Small intestine (tissue), 7 donors: ENCODE measurements around the gene CLASP1. TPM values are rescaled to one million over a fixed set of nuclear protein-coding genes. Genes with fewer than 3 reads are reported as not detected.

ENCODE experiments used
- DNase-seq, 2 donors: peaks; one replicate each; pipeline versions ENCODE4 v3.0.0 to v3.0.0-alpha.2; 2013
- FAIRE-seq: peaks from 2 replicates; lab custom pipeline; 2012; peaks lifted over from hg19 to GRCh38; lab: Jason Lieb, UNC
- H3K27ac ChIP-seq, 3 donors: one replicate each; pipeline ENCODE4 v1.5.1; 2013; ENCODE audit warnings: low read length in 2 of 3, mild to moderate bottlenecking in 2 of 3, control low read depth in 1 of 3, inconsistent platforms in 1 of 3, low read depth in 1 of 3, moderate library complexity in 1 of 3
- H3K27me3 ChIP-seq, 3 donors: one replicate each; pipeline ENCODE4 v1.6.1; 2013; ENCODE audit warnings: low read length in 3 of 3, inconsistent platforms in 1 of 3; ENCODE audit not compliant: control insufficient read depth in 3 of 3, insufficient read depth in 3 of 3
- H3K36me3 ChIP-seq, 3 donors: one replicate each; pipeline ENCODE4 v1.6.1; 2013; ENCODE audit warnings: low read length in 3 of 3, inconsistent platforms in 1 of 3, low read depth in 1 of 3, mild to moderate bottlenecking in 1 of 3, moderate library complexity in 1 of 3; ENCODE audit not compliant: control insufficient read depth in 3 of 3, insufficient read depth in 2 of 3
- H3K4me1 ChIP-seq, 3 donors: one replicate each; pipeline ENCODE4 v1.6.1; 2013; ENCODE audit warnings: low read length in 2 of 3, inconsistent platforms in 1 of 3, low read depth in 1 of 3, mild to moderate bottlenecking in 1 of 3, moderate library complexity in 1 of 3; ENCODE audit not compliant: control insufficient read depth in 3 of 3, insufficient read depth in 2 of 3
- H3K4me3 ChIP-seq, 3 donors: one replicate each; pipeline ENCODE4 v1.5.1; 2013; ENCODE audit warnings: low read length in 3 of 3, control low read depth in 1 of 3, inconsistent platforms in 1 of 3, low read depth in 1 of 3, mild to moderate bottlenecking in 1 of 3, moderate library complexity in 1 of 3
- H3K9me3 ChIP-seq, 2 donors: one replicate each; pipeline ENCODE4 v1.6.1; 2013; ENCODE audit warnings: low read depth in 1 of 2, low read length in 1 of 2; ENCODE audit not compliant: control insufficient read depth in 2 of 2, insufficient read depth in 1 of 2
- WGBS, 3 donors: extraction: QIAGEN DNeasy Blood & Tissue Kit; methylation state at CpG; one replicate each; pipeline ENCODE4 v1.1.7; 2013; 5-methylcytosine and 5-hydroxymethylcytosine counted together
- polyA plus RNA-seq, 4 donors: library from polyadenylated mRNA; stranded (reverse) in 3 of 4; unstranded in 1 of 4; fragments of 200-250 nt in 3 of 4; fragments of 120-200 nt in 1 of 4; gene quantifications; one replicate each; pipeline versions ENCODE4 v1.2.1 to v1.2.3, GENCODE V29; 2013
- donor health status: healthy with polysubstance abuse.
- donor health status: control.
- donor health status: control.
- donor health status: Bipolar disorder and iron deficiency.
- donor health status: healthy.

CLASP1 gene
- polyA plus RNA-seq, 4 donors: 3.5 to 24.1 (median 8.6) TPM

GRCh38 chr2:121427187-121427689 lies 222.0 kb downstream of the CLASP1 start:
- FAIRE-seq: no peak
- WGBS, 3 donors: 90 to 94% (median 91%) methylated on average over 2 of the region's 2 CpGs
- H3K36me3 ChIP-seq: peaks cover 5 to 18% (median 14%) of the 10 kb centered on the region in 3 donors

GRCh38 chr2:121420486-121420885 lies 228.8 kb downstream of the CLASP1 start:
- peaks cover 4 to 21% (median 16%) of the 10 kb centered on the region in 3 donors for H3K36me3 ChIP-seq
- no peak for FAIRE-seq

More at GRCh38 chr2:121427187-121427689, 222.0 kb downstream of the CLASP1 start:
- H3K9me3 ChIP-seq: no peaks in the 10 kb centered on the region
- H3K4me3 ChIP-seq: no peak overlapping the region
- H3K4me1 ChIP-seq: no peaks in the 10 kb centered on the region
- no peaks in the 10 kb centered on the region for H3K27me3 ChIP-seq
- no peak overlapping the region for H3K27ac ChIP-seq
- no peak for DNase-seq

DNA sequence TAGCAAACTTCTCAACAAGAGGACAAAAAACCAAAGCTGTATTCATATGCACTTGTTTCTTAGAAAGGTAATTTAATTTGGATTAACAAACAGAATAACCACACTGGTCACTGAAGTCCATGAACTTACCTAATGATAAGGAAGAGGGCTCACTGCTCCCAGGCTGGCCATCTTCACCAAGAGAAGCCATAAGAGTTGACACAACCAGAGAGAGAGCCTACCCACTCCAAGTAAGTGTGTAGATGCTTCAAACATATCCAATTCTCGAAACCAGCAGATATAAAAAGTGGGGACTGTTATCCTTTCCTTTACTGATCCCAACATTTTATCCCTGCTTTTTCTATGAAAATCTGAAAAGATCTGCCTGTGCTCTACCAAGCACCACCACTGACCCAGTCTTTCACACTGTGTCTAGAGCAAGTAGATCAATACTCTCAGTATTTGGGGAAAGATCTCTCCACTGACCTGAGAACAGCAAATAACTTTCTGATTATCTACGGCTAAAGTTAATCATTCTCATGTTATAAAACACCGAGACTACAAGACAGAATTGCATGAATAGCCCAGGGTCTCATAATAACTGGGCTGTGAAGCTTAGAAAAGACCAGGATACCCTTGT lies 230.1 kb downstream of the CLASP1 start:
- WGBS, 3 donors: 61 to 71% (median 65%) methylated on average over 3 of the region's 3 CpGs
- FAIRE-seq: no peak
- Histone ChIP-seq H3K27ac (no peak overlapping the region), H3K27me3 (no peaks in the 10 kb centered on the region), H3K4me3 (no peak overlapping the region), H3K4me1 (peaks cover 0 to 2% (median 0%) of the 10 kb centered on the region in 3 donors), H3K36me3 (peaks cover 4 to 24% (median 14%) of the 10 kb centered on the region in 3 donors), H3K9me3 (no peaks in the 10 kb centered on the region)
- DNase-seq: no peak

More at GRCh38 chr2:121420486-121420885, 228.8 kb downstream of the CLASP1 start:
- WGBS, 3 donors: 95 to 96% (median 95%) methylated on average over 5 of the region's 5 CpGs
- no peaks in the 10 kb centered on the region for H3K9me3 ChIP-seq
- H3K27me3 ChIP-seq: no peaks in the 10 kb centered on the region
- H3K27ac ChIP-seq: no peak overlapping the region
- peaks cover 0 to 2% (median 0%) of the 10 kb centered on the region in 3 donors for H3K4me1 ChIP-seq
- no peak overlapping the region for H3K4me3 ChIP-seq
- no peak for DNase-seq

DNA sequence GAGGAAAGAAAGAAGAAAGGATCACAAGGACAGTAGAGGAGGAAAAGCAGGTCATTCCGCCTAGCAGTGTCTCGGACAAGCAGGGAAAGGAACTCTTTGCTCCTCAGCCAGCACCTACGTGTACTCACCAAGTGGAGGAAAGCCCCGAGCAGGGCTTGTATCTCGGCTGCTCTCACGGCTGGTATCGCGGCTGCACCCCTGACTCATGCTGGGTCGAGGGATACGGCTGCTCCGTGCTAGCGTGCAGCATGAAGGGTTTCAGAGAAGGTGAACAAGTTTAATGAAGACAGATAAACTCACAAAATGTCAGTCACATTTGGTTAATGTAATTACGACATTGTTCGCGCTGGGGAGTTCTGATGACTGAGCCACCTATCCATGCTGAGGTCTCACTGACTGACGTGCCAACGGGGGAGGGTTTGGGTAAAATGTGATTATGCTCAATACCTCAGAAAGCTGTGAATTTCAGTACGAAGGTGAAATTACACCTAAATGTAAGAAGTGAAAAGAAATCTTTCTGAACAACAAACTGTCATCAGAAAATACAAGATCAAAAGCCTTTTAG lies 230.7 kb downstream of the CLASP1 start:
- Histone ChIP-seq H3K9me3 (no peaks in the 10 kb centered on the region), H3K36me3 (peaks cover 4 to 24% (median 11%) of the 10 kb centered on the region in 3 donors), H3K27ac (no peak overlapping the region), H3K4me1 (peaks cover 0 to 2% (median 0%) of the 10 kb centered on the region in 3 donors), H3K27me3 (no peaks in the 10 kb centered on the region), H3K4me3 (no peak overlapping the region)
- DNase-seq (no peak), FAIRE-seq (no peak)
- WGBS, 3 donors: 95 to 98% (median 96%) methylated on average over 18 of the region's 18 CpGs

DNA sequence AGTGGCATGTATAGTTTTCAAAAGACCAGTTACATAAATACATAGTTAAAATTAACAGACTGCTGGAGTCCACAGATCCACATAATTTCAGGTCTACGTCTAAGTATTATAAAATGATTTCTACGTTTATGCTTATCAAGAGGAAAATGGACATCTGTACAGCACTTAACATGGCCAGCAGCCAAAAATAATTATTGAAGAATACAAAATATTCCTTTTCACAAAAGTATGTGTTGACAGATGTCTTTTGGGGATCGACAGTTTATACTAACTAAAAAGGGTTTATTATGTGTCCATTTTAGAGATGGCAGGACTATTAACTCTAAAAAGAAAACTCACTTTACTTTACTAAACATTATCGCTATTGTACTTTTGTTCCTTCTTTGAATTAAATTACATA lies 231.4 kb downstream of the CLASP1 start:
- H3K27ac ChIP-seq: no peak overlapping the region

DNA sequence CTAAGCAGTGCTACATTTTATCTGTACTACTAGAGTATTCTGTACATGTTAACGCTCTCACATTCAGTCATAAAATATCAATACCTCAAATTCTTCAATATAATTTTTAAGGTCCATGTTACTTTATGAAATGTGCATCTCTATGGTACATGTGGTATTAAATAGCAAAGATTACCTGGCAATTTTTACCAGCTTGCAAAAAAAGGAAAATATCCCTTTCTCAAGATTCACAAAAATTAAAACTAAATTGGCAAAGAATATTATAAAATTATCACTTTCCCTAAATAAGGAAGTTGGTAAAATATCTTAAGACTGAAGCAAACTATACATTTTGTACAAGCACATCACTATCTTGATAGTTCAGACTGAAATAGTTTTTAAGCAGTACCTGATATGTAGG lies 233.5 kb downstream of the CLASP1 start:
- H3K27me3 ChIP-seq: no peaks in the 10 kb centered on the region
- H3K27ac ChIP-seq: no peak overlapping the region
- H3K4me1 ChIP-seq: peaks cover 0 to 2% (median 0%) of the 10 kb centered on the region in 3 donors
- no peak for DNase-seq
- H3K4me3 ChIP-seq: no peak overlapping the region
- H3K9me3 ChIP-seq: no peaks in the 10 kb centered on the region
- FAIRE-seq: no peak
- peaks cover 4 to 21% (median 6%) of the 10 kb centered on the region in 3 donors for H3K36me3 ChIP-seq
- 95 to 97% (median 96%) methylated on average over 1 of the region's 1 CpG for WGBS, 3 donors

More for the DNA sequence above, 231.4 kb downstream of the CLASP1 start:
- Histone ChIP-seq H3K4me3 (no peak overlapping the region), H3K36me3 (peaks cover 4 to 26% (median 11%) of the 10 kb centered on the region in 3 donors), H3K9me3 (no peaks in the 10 kb centered on the region), H3K4me1 (peaks cover 0 to 2% (median 0%) of the 10 kb centered on the region in 3 donors), H3K27me3 (no peaks in the 10 kb centered on the region)
- no peak for DNase-seq
- 65 to 76% (median 66%) methylated on average over 4 of the region's 4 CpGs for WGBS, 3 donors
- FAIRE-seq: no peak

DNA sequence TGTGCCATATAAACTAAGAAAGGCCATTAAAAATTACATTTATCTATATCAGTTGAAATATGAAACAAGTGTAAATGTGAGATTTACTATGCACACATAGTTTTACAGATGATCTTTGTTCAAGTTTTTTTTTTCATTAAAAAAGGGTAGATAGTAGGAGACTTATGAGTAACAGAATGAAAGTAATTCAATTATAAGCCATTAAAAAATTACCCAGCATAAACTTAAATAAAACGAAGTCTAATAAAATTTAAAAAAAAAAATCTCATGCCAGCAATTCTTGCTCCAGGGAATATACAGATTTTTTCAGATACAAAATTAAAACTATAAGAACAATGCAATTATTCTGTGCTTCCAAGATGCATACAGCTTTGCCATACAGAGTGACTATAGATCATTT lies 236.9 kb downstream of the CLASP1 start:
- no peaks in the 10 kb centered on the region for H3K27me3 ChIP-seq
- FAIRE-seq (peak; percentile 39), DNase-seq (no peak)

DNA sequence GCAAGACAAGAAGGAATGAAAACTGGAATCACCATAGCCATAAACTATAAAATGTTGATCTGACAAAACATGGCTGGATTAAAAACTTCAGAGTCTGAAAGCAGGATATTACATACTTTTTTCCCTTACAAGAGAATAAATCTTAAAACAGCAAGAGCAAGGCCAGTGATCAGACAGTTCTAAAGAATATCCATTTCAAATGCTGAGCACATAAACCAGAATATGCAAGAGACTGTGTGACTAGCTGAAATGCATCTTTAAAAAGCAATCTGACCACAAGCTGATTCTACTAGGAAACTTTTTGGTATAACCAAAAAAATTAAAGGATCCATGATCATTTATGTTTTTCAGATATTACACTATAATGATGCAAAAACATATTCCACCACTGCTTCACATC lies 239.3 kb downstream of the CLASP1 start:
- Histone ChIP-seq H3K9me3 (no peaks in the 10 kb centered on the region), H3K36me3 (peaks cover 3 to 24% (median 7%) of the 10 kb centered on the region in 3 donors), H3K27ac (no peak overlapping the region), H3K4me1 (no peaks in the 10 kb centered on the region), H3K27me3 (no peaks in the 10 kb centered on the region), H3K4me3 (no peak overlapping the region)
- DNase-seq (no peak), FAIRE-seq (no peak)

More for the DNA sequence above, 236.9 kb downstream of the CLASP1 start:
- Histone ChIP-seq H3K9me3 (no peaks in the 10 kb centered on the region), H3K27ac (no peak overlapping the region), H3K36me3 (peaks cover under 1 to 18% (median 8%) of the 10 kb centered on the region in 3 donors), H3K4me3 (no peak overlapping the region), H3K4me1 (no peaks in the 10 kb centered on the region)
- WGBS, 3 donors: 69 to 88% (median 73%) methylated on average over 1 of the region's 1 CpG
